SK-N-SH treated with all-trans-retinoic acid at 6 μM for 48 hours (cell line): ENCODE data around the gene JARID2.

Experiments used
- ATAC-seq: fragments of 200-7000 bp; cut with Tn5 transposase; 3 replicates; pipeline ENCODE4 v1.9.1; 2020; ENCODE audit warnings: mild to moderate bottlenecking, moderate library complexity
- ARNTL ChIP-seq: fragments of 450-650 bp; formaldehyde crosslinking; IDR thresholded peaks from 2 replicates; pipeline ENCODE4 v1.5.0; 2020; ENCODE audit warnings: low read depth, mild to moderate bottlenecking, moderate library complexity, borderline replicate concordance
- BACH2 ChIP-seq: fragments of 250-450 bp; sonication (Bioruptor Pico); IDR thresholded peaks from 2 replicates; pipeline ENCODE4 v1.9.0; 2021; ENCODE audit warnings: mild to moderate bottlenecking, borderline replicate concordance
- CREB5 ChIP-seq: fragments of 250-450 bp; sonication (Bioruptor Pico); IDR thresholded peaks from 2 replicates; pipeline ENCODE4 v1.5.1; 2020; ENCODE audit warnings: low read depth, mild to moderate bottlenecking, moderate library complexity
- CSDC2 ChIP-seq: fragments of 250-450 bp; sonication (Bioruptor Pico); IDR thresholded peaks from 2 replicates; pipeline ENCODE4 v1.5.0; 2020; ENCODE audit warnings: mild to moderate bottlenecking, moderate library complexity
- ESRRG ChIP-seq: fragments of 250-450 bp; sonication (Bioruptor Pico); IDR thresholded peaks from 2 replicates; pipeline ENCODE4 v1.6.1; 2021; ENCODE audit warnings: mild to moderate bottlenecking
- OSR1 ChIP-seq: fragments of 250-450 bp; sonication (Bioruptor Pico); IDR thresholded peaks from 2 replicates; pipeline ENCODE4 v1.8.0; 2022; ENCODE audit warnings: moderate library complexity, mild to moderate bottlenecking, inconsistent platforms
- PATZ1 ChIP-seq: fragments of 250-450 bp; sonication (Bioruptor Pico); IDR thresholded peaks from 2 replicates; pipeline ENCODE4 v1.8.0; 2020; ENCODE audit warnings: mild to moderate bottlenecking, moderate library complexity, borderline replicate concordance
- POU6F1 ChIP-seq: fragments of 250-450 bp; sonication (Bioruptor Pico); IDR thresholded peaks from 2 replicates; pipeline ENCODE4 v1.8.0; 2021; ENCODE audit warnings: low read depth, mild to moderate bottlenecking, moderate library complexity, borderline replicate concordance
- PPARA ChIP-seq: fragments of 250-450 bp; sonication (Bioruptor Pico); IDR thresholded peaks from 2 replicates; pipeline ENCODE4 v1.5.0; 2020; ENCODE audit warnings: mild to moderate bottlenecking, borderline replicate concordance
- RARB ChIP-seq: fragments of 250-450 bp; sonication (Bioruptor Pico); IDR thresholded peaks from 2 replicates; pipeline ENCODE4 v1.8.0; 2021; ENCODE audit warnings: mild to moderate bottlenecking, moderate library complexity
- SNAI2 ChIP-seq: fragments of 250-450 bp; sonication (Bioruptor Pico); IDR thresholded peaks from 2 replicates; pipeline ENCODE4 v1.5.0; 2020; ENCODE audit warnings: mild to moderate bottlenecking, moderate library complexity
- TCF4 ChIP-seq: fragments of 250-450 bp; sonication (Bioruptor Pico); IDR thresholded peaks from 2 replicates; pipeline ENCODE4 v1.8.0; 2021; ENCODE audit warnings: mild to moderate bottlenecking, moderate library complexity, borderline replicate concordance
- TOX ChIP-seq: fragments of 250-450 bp; sonication (Bioruptor Pico); IDR thresholded peaks from 2 replicates; pipeline ENCODE4 v1.8.0; 2021; ENCODE audit warnings: mild to moderate bottlenecking, moderate library complexity, borderline replicate concordance
- ZC3H10 ChIP-seq: fragments of 250-450 bp; sonication (Bioruptor Pico); IDR thresholded peaks from 2 replicates; pipeline ENCODE4 v1.5.1; 2021; ENCODE audit warnings: mild to moderate bottlenecking, moderate library complexity
- ZFP30 ChIP-seq: fragments of 450-650 bp; formaldehyde crosslinking; IDR thresholded peaks from 2 replicates; pipeline ENCODE4 v1.5.0; 2022; ENCODE audit warnings: mild to moderate bottlenecking, moderate library complexity
- ZNF565 ChIP-seq: fragments of 450-650 bp; formaldehyde crosslinking; conservative IDR thresholded peaks from 2 replicates; pipeline ENCODE4 v1.5.0; 2020; ENCODE audit warnings: low read depth, mild to moderate bottlenecking, moderate library complexity
- ZNF70 ChIP-seq: fragments of 450-650 bp; formaldehyde crosslinking; IDR thresholded peaks from 2 replicates; pipeline ENCODE4 v1.5.0; 2020; ENCODE audit warnings: mild to moderate bottlenecking, moderate library complexity

The JARID2 gene

GRCh38 chr6:15269619-15270018 lies 23.8 kb downstream of the JARID2 start:
- TF ChIP-seq ZNF565 (CRISPR knock-in tag) (no peak), BACH2 (no peak), CSDC2 (no peak)
- TF ChIP-seq, all 23 proteins: peak for 0
- no peak for ATAC-seq

- TF ChIP-seq PATZ1 (CRISPR knock-in tag) = no peak
- no peak for TF ChIP-seq TCF4 (CRISPR knock-in tag)
- no peak for TF ChIP-seq ZNF70
- TF ChIP-seq BACH2 = no peak
- no peak for TF ChIP-seq TOX (CRISPR knock-in tag)
- TF ChIP-seq SNAI2 (CRISPR knock-in tag) = no peak
- no peak for TF ChIP-seq ZFP30
- ATAC-seq = no peak
Observed at GRCh38 chr6:15270402-15270801, 24.5 kb downstream of the JARID2 start.

GRCh38 chr6:15272562-15272961 lies 26.7 kb downstream of the JARID2 start:
- no peak for ATAC-seq
- no peak for TF ChIP-seq PATZ1 (CRISPR knock-in tag)
- no peak for TF ChIP-seq OSR1 (CRISPR knock-in tag)
- no peak for TF ChIP-seq CREB5 (CRISPR knock-in tag)

- ATAC-seq = no peak
- TF ChIP-seq CREB5 (CRISPR knock-in tag) (no peak), ARNTL (CRISPR knock-in tag) (no peak), ZNF565 (CRISPR knock-in tag) (no peak), TCF4 (CRISPR knock-in tag) (0 out of 2 replicates have a peak, but pooled peaks have one; percentile 25), ESRRG (CRISPR knock-in tag) (no peak), ZC3H10 (CRISPR knock-in tag) (no peak)
Observed at GRCh38 chr6:15274692-15275387, 29.0 kb downstream of the JARID2 start.

- ATAC-seq = no peak; the same call in 2 of the 3 replicates
- no peak for TF ChIP-seq ARNTL (CRISPR knock-in tag)
- no peak for TF ChIP-seq ZNF70
- TF ChIP-seq BACH2 = no peak
- TF ChIP-seq POU6F1 (CRISPR knock-in tag) = no peak
- TF ChIP-seq ZNF565 (CRISPR knock-in tag) = no peak
- TF ChIP-seq SNAI2 (CRISPR knock-in tag) = no peak
- no peak for TF ChIP-seq RARB (CRISPR knock-in tag)
- no peak for TF ChIP-seq PPARA
Observed at GRCh38 chr6:15276036-15276985, 30.4 kb downstream of the JARID2 start.
